SU-DHL-6 (cell line): ENCODE measurements around the gene ENDOD1.

ENCODE experiments used
- CTCF ChIP-seq: fragments of 200-600 bp; sonication (generic); IDR thresholded peaks from one replicate; pipeline ENCODE4 v1.5.1; 2017; ENCODE audit warnings: antibody characterized with exemption, mild to moderate bottlenecking, low read length, moderate library complexity; ENCODE audit not compliant: insufficient read depth, poor library complexity, severe bottlenecking
- EZH2phosphoT487 ChIP-seq: fragments of 200-600 bp; sonication (generic), shearing (Covaris generic); conservative IDR thresholded peaks from 2 replicates; pipeline ENCODE4 v1.6.1; 2018; ENCODE audit warnings: mild to moderate bottlenecking, antibody characterized with exemption, low read length, moderate library complexity, mixed read lengths

DNA sequence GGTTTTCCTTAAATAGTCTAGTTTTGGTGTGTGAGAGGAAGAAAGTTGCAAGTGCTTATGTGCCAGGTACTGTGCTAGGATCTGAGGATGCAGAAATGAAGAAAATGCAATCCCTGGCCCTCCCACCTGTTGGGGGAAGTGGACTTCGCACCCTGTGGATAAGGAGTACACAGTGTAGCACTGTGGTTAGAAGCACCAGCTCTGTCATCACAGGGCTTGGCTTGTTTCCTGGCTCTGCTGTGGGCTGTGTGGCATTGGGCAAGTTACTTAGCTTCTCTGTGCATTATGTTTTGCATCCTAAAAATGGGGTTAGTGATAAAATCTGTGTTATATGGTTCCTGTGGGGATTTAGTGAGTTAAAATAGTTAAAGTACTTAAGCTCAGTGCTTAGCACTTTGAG lies 68.2 kb downstream of the ENDOD1 start:
- TF ChIP-seq CTCF (no peak), EZH2phosphoT487 (no peak)
